ENCODE results near the gene UCP1. TPM values are rescaled to one million over a fixed set of nuclear protein-coding genes. Genes with fewer than 3 reads are reported as not detected.
A peak's percentile ranks its signal among the peaks of the same experiment; 100 is the strongest.
"Not testable (repeated sequence)": the region's sequence is repeated elsewhere in the genome, so short reads cannot be mapped to it uniquely, and the experiment has no call there.

The UCP1 gene
- total RNA-seq, 2 donors from 2014 or later: not detected

GRCh38 chr4:140569307-140569638 is 512 bp upstream of the UCP1 start:
- H3K36me3 Mint-ChIP-seq: peaks cover 16 to 24% of the 10 kb centered on the region in 2 donors
- DNase-seq (ENCODE audit: low spot score in 2 of 2): no peak
- H3K9me3 Mint-ChIP-seq: peaks cover 13 to 17% of the 10 kb centered on the region in 2 donors
- no peak overlapping the region for H3K27ac Mint-ChIP-seq
- ATAC-seq: no peak

- Mint-ChIP-seq H3K27ac (no peak overlapping the region), H3K36me3 (peaks cover 0 to 8% of the 10 kb centered on the region in 2 donors), H3K9me3 (no peaks in the 10 kb centered on the region)
- DNase-seq (ENCODE audit: low spot score in 2 of 2) (no peak), ATAC-seq (no peak)
Observed at GRCh38 chr4:140559696-140560095, 9.1 kb downstream of the UCP1 start.

GRCh38 chr4:140557831-140558435 is 10.8 kb downstream of the UCP1 start:
- ATAC-seq (no peak), DNase-seq (ENCODE audit: low spot score in 2 of 2) (no peak)
- H3K27ac Mint-ChIP-seq: no peak overlapping the region
- H3K36me3 Mint-ChIP-seq: peaks cover 0 to 8% of the 10 kb centered on the region in 2 donors
- H3K9me3 Mint-ChIP-seq: no peaks in the 10 kb centered on the region

GRCh38 chr4:140556372-140557085 is 12.2 kb downstream of the UCP1 start:
- H3K27ac Mint-ChIP-seq: no peak overlapping the region
- ATAC-seq (peak; percentile 99 to 100), DNase-seq (ENCODE audit: low spot score in 2 of 2) (no peak)
- H3K9me3 Mint-ChIP-seq: no peaks in the 10 kb centered on the region
- peaks cover 0 to 8% of the 10 kb centered on the region in 2 donors for H3K36me3 Mint-ChIP-seq

GRCh38 chr4:140533951-140534480 is 34.7 kb downstream of the UCP1 start:
- ATAC-seq (no peak), DNase-seq (ENCODE audit: low spot score in 2 of 2) (no peak)
- H3K36me3 Mint-ChIP-seq: no peaks in the 10 kb centered on the region
- H3K9me3 Mint-ChIP-seq: no peaks in the 10 kb centered on the region
- H3K27ac Mint-ChIP-seq: no peak overlapping the region

GRCh38 chr4:140529434-140529833 is 39.3 kb downstream of the UCP1 start:
- no peak overlapping the region for H3K27ac Mint-ChIP-seq
- no peaks in the 10 kb centered on the region for H3K9me3 Mint-ChIP-seq
- DNase-seq (ENCODE audit: low spot score in 2 of 2): no peak
- ATAC-seq: no peak
- H3K36me3 Mint-ChIP-seq: peaks cover 7 to 8% of the 10 kb centered on the region in 2 donors

- no peaks in the 10 kb centered on the region for H3K9me3 Mint-ChIP-seq
- peak within 1 kb of the TSS; percentile 36 to 64 for H3K27ac Mint-ChIP-seq
- DNase-seq (ENCODE audit: low spot score in 2 of 2): peak; percentile 96 to 98
- ATAC-seq: peak; percentile 100
- H3K36me3 Mint-ChIP-seq: peaks cover 7 to 8% of the 10 kb centered on the region in 2 donors
Observed at GRCh38 chr4:140523857-140524742, 44.7 kb downstream of the UCP1 start, which contains the start of gene ELMOD2. ELMOD2 (plus strand) TSS chr4:140524168; CDS start chr4:140525429, 1,261 bp downstream.

GRCh38 chr4:140523370-140523856 is 45.3 kb downstream of the UCP1 start:
- Mint-ChIP-seq H3K27ac (peak overlapping the region in 1 of 2 donors; percentile 64), H3K9me3 (no peaks in the 10 kb centered on the region), H3K36me3 (peaks cover 7 to 8% of the 10 kb centered on the region in 2 donors)
- DNase-seq (ENCODE audit: low spot score in 2 of 2) (no peak), ATAC-seq (no peak)

- no peak for DNase-seq (ENCODE audit: low spot score in 2 of 2)
- H3K9me3 Mint-ChIP-seq: no peaks in the 10 kb centered on the region
- no peak overlapping the region for H3K27ac Mint-ChIP-seq
- no peaks in the 10 kb centered on the region for H3K36me3 Mint-ChIP-seq
- no peak for ATAC-seq
Observed at GRCh38 chr4:140515423-140515822, 53.3 kb downstream of the UCP1 start.

GRCh38 chr4:140513765-140514164 is 55.0 kb downstream of the UCP1 start:
- not testable (repeated sequence) for H3K27ac Mint-ChIP-seq, ATAC-seq, H3K9me3 Mint-ChIP-seq

More at GRCh38 chr4:140513765-140514164, 55.0 kb downstream of the UCP1 start:
- DNase-seq (ENCODE audit: low spot score in 2 of 2); H3K36me3 Mint-ChIP-seq: not testable (repeated sequence)

Other genes starting within 250 kb of the UCP1 start
- 10 to 100 TPM; 31.4 to 44.1 TPM for gene SCOC, start 195.3 kb downstream of the UCP1 start, total RNA-seq
- not detected for gene CLGN, start 141.3 kb downstream of the UCP1 start, total RNA-seq
- not detected for gene MGAT4D, start 70.7 kb downstream of the UCP1 start, total RNA-seq
- 10 to 100 TPM; 10.6 to 14.8 TPM for gene ELMOD2, start 44.8 kb downstream of the UCP1 start, total RNA-seq
- gene TBC1D9, start 187.4 kb upstream of the UCP1 start, total RNA-seq: under 1 TPM in 1 of 2 donors, not detected in 1; 0.04 TPM